GM21367 (cell line): ENCODE measurements around the gene TAX1BP3.

ENCODE experiments used
- ATAC-seq: cut with Tn5 transposase; IDR thresholded peaks from one replicate; pipeline ENCODE4 v1.9.1; 2021; ENCODE audit not compliant: unreplicated experiment

Gene TAX1BP3

DNA sequence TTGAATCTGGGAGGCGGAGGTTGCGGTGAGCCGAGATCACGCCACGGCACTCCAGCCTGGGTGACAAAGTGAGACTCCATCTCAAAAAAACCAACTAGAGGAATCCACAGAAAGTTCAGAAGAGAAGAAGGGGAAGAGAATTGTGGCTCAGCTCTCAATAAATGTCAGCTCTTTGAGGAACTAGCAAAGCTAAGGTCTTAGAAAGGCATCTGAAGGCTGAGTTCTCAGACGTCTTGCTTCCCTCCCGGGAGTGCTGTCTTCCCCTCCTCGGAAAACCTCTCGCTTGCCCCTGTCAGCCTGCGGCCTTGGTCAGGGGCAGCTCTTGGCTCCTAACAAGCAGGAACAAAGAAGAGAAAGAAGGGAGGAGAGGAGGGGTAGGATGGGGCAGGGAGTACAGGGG is 37.6 kb downstream of the TAX1BP3 start:
- ATAC-seq = no peak

DNA sequence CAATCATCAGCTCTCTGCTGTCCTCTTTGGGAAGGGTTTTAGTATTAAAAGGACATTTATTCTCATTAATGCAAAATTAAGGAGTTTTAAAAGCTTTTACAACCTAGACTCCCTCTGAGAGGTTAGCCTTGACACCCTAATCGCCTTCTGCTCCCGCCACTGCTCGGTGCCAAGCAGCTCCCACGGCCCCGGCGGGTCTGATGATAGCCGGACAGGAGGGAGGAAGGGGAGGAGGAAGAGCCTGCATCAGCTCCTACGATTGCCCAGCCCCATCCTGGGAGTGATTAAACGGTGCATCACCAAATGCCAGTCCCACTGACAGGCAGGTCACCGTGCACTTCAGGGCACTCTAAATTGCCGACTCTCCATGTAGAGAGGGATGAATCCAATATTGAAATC is 40.6 kb downstream of the TAX1BP3 start:
- no peak for ATAC-seq

DNA sequence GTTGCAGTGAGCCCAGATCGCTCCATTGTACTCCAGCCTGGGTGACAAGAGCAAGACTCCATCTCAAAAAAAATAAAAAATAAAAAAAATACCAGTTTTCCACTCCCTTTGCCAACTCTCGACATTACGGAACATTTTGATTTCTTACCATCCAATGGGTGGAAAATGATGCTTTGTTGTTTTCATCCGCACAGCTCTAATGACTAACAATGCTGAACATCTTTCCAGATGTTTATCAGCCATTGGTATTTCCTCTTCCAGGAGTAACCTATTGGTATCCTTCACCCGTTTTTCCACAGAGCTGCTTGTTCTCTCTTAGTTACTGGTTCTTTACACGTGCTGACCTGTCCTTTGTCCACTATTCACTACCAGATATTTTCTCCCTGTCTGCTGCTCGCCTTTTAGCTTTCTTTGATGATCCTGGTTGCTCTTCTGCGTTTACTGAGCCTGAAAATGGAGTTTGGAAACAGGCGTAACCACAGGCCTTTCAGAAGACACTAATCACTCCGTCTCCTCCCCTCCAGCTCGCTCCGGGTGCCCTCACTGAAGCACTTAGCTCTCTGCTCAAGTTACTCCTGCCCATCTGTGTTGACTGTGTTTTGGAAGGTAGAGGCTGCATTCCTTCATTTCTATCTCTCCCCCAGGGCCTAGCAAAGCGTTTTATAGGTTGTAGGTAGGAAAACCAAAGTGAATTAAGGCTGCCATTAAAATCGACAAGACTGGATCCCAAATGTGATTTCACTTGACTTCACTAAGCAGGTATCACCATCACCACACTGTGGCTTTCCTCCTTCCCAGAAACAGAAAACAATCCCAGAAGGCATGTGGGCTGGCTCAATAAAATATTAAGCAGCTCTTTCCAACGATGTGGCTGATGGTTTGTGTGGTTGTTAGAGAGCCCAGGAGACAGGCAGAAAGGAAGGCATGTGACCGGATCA is 41.3 kb downstream of the TAX1BP3 start:
- no peak for ATAC-seq

DNA sequence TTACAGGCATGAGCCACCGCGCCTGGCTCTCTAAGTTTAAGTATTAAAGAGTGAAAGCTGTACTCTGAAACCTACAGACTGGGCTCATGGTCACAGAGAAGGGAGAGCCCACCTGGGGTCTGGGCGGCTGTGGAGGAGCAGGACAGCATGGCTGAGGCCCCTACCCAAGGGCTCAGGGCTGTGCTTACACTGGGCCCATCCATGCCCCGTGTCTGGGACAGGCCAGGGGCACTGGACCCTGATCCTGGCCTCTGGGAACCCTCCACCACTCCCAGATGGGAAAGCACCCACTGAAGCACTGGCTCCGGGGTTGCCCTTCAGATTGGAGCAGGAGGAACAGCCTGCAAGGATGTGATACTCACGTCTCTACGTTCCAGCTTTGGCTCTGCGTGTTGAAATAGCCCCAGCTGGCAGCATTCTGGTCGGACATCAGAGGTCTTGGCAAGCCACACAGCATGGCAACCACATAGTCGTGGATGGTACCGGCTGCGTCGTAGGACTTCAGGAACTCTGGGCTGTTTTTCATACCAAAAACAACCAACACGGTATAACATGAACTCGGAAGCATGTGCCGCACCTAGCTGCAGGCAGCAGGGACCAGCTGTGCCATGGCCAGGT is 45.3 kb downstream of the TAX1BP3 start:
- ATAC-seq = no peak

DNA sequence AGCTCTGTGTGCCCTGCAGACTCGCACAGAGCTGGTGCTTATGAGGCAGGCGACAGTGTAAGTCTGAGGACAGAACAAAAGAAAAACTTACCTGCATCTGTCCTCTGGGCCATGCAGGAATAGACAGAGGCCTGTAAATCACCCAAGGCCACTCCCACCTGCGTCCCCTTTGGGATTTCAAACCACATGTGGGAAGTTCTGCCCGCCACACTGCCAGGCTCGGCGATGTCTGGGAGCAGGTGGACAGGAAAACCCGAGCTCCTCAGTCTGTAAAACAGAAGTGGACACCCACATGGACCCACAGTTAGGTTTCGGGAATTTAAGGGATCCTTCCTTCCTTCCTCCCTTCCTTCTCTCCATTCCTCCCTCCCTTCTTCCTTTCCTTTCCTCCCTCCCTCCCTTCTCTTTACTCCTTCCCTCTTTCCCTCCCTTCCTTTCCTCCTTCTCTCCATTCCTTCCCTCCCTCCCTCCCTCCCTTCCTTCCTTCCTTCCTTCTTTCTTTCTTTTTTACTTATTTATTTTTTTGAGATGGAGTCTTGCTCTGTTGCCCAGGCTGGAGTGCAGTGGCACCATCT is 47.1 kb downstream of the TAX1BP3 start:
- ATAC-seq = no peak

DNA sequence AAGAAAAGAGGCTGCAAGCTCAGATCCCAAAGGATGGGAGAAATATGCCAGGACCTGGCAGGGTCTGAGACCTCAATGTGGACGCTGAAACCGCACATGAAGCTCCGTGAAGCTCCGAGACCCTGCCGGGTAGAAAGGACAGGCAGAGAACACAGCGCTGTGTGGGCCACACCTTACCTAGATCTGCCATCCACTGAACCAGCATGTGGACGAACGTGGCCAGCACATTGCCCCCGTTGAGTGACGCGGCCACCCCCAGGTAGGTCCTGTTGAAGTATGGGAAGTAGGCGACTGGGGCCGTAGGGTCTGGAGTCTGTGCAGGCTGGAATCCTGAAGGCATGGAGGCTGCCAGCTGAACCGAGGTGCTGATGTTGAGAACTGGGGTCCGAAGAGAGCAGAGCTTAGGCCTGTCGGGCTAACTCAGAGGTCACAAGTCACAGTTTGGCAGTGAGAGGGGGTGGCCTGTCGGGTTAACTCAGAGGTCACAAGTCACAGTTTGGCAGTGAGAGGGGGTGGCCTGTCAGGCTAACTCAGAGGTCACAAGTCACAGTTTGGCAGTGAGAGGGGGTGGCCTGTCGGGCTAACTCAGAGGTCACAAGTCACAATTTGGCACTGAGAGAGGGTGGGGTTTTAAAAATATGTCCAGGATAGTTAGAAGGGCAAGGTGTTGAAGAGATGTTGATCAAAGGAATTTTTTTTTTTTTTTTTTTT is 53.1 kb downstream of the TAX1BP3 start:
- ATAC-seq = no peak

DNA sequence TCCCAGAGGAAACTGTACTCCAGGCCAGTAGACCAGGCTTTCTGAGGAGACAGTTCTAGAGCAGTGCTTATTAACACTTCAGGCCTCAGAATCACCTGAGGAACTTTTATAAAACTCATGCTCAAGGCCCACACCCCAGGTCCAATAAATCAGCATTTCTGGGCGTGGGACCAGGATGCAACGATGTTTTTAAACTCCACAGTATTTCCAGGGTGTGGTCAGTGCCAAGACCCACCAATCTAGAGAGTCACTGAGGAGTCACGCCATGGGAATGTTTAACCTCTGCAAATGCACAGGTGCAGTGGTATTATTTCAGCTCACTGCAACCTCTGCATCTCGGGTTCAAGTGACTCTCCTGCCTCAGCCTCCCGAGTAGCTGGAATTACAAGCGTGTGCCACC is 55.3 kb downstream of the TAX1BP3 start:
- ATAC-seq = no peak
